Suprapubic skin (tissue), 4 donors: Measurements from ENCODE around the gene ANKRD12. TPM values are rescaled to one million over a fixed set of nuclear protein-coding genes. Genes with fewer than 3 reads are reported as not detected.

Experiments used
- DNase-seq, 2 donors: peaks; one replicate each; pipeline ENCODE4 v3.0.0-alpha.2; 2019; ENCODE audit warnings: low spot score in 2 of 2
- H3K27ac ChIP-seq: fragments of 200-600 bp; sonication (generic); one replicate; pipeline ENCODE4 v1.5.1; 2019
- H3K27me3 ChIP-seq: fragments of 200-600 bp; sonication (generic); one replicate; pipeline ENCODE4 v1.5.1; 2019
- H3K36me3 ChIP-seq: fragments of 200-600 bp; sonication (generic); one replicate; pipeline ENCODE4 v1.5.1; 2019
- H3K4me1 ChIP-seq: fragments of 200-600 bp; sonication (generic); one replicate; pipeline ENCODE4 v1.5.1; 2019
- H3K4me3 ChIP-seq: fragments of 200-600 bp; sonication (generic); one replicate; pipeline ENCODE4 v1.5.1; 2019; ENCODE audit warnings: mild to moderate bottlenecking
- H3K9me3 ChIP-seq: fragments of 200-600 bp; sonication (generic); one replicate; pipeline ENCODE4 v1.5.1; 2019
- EP300 ChIP-seq: sonication (generic); formaldehyde crosslinking; IDR thresholded peaks from one replicate; pipeline ENCODE4 v1.6.1; 2017; ENCODE audit warnings: antibody characterized with exemption
- POLR2A ChIP-seq, 2 donors: fragments of 450-650 bp; IDR thresholded peaks; one replicate each; pipeline ENCODE4 v1.6.1; 2017; ENCODE audit warnings: antibody characterized with exemption in 2 of 2, mild to moderate bottlenecking in 2 of 2, moderate library complexity in 2 of 2
- POLR2AphosphoS5 ChIP-seq, 3 donors: sonication (generic); formaldehyde crosslinking; IDR thresholded peaks; one replicate each; pipeline ENCODE4 v1.6.1; 2017; ENCODE audit warnings: antibody characterized with exemption in 3 of 3
- WGBS: methylation state at CpG from one replicate; pipeline ENCODE4 v1.1.5; 2018; 5-methylcytosine and 5-hydroxymethylcytosine counted together
- total RNA-seq, 4 donors: library from RNA; depleted of rRNA; stranded (reverse); fragments of >200 nt; gene quantifications; one replicate each; pipeline ENCODE4 v1.1.0, GENCODE V29; 2016
- TF ChIP-seq, protein P1 (sequence below), 2 donors: fragments of 200-600 bp in 1 of 2; fragments of 450-650 bp in 1 of 2; sonication (generic) in 1 of 2; IDR thresholded peaks; one replicate each; pipeline ENCODE4 v1.5.1; 2016 to 2019; ENCODE audit warnings: antibody characterized with exemption in 2 of 2, mild to moderate bottlenecking in 1 of 2, moderate library complexity in 1 of 2

ANKRD12 gene
- total RNA-seq, 4 donors from 2014 or later: 41.0 to 107 (median 60.8) TPM

DNA sequence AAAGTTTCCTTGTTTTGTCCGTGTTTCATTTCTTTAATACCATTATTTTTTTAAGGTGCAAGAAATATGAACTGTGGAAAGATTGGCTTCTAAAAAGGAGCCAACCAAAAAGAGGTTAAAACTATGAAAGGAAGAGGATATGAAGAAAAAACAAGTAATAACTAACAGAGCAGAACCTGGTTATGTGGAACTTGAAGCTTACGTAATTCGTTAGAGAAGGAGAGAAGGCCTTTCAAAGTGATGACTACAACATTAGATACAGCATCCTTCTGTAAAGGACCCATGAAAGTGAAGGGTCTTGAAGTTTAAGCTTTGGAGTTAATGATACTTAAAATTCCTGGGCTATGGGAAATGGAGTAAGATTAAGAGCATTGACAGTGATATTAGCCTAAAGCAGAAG lies 84.5 kb downstream of the ANKRD12 start:
- Histone ChIP-seq H3K9me3 (no peaks in the 10 kb centered on the region), H3K4me1 (no peaks in the 10 kb centered on the region), H3K36me3 (peaks cover 67% of the 10 kb centered on the region), H3K27me3 (no peaks in the 10 kb centered on the region), H3K27ac (no peak overlapping the region), H3K4me3 (no peak overlapping the region)
- DNase-seq: no peak
- 89% methylated on average over 3 of the region's 3 CpGs for WGBS
- TF ChIP-seq POLR2A (IDR thresholded peaks at IDR 0.05): no peak

DNA sequence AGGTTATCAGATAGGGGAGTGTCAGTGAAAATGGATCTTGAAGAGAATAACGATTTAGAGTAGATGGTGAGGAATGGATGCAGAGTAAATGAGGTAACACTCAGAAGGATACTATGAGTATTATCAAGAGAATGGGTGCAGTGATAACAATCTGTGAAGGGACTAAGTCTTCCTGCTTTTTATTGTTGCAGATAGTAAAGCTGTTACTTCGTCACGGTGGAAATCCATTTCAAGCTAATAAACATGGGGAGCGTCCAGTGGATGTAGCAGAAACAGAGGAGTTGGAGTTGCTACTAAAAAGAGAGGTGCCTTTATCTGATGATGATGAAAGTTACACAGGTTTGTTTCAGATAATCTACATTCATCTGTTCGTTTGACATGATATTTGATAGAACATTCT lies 85.1 kb downstream of the ANKRD12 start:
- H3K36me3 ChIP-seq: peaks cover 71% of the 10 kb centered on the region

DNA sequence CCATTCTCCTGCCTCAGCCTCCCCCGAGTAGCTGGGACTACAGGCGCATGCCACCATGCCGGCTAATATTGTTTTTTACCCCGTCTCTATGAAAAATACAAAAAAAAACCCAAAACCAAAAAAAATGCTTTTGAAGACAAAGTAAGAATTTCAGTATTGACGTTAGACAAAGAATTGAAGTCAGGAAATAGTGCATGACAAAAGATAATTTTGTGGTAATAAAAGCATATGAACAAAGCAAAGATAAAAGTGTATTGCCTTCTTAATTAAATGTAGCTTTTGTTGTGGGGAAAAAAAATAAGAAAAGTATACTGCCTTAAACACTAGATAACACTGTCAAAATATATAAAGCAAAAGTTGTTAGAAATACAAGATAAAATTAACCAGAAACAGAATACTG lies 86.8 kb downstream of the ANKRD12 start:
- no peak for DNase-seq
- Histone ChIP-seq H3K27me3 (no peaks in the 10 kb centered on the region), H3K27ac (no peak overlapping the region), H3K4me3 (no peak overlapping the region), H3K4me1 (no peaks in the 10 kb centered on the region), H3K36me3 (peaks cover 66% of the 10 kb centered on the region), H3K9me3 (no peaks in the 10 kb centered on the region)
- TF ChIP-seq EP300 (no peak), POLR2A (IDR thresholded peaks at IDR 0.05) (no peak), POLR2AphosphoS5 (IDR thresholded peaks at IDR 0.05) (no peak)
- TF ChIP-seq, protein P1, sequence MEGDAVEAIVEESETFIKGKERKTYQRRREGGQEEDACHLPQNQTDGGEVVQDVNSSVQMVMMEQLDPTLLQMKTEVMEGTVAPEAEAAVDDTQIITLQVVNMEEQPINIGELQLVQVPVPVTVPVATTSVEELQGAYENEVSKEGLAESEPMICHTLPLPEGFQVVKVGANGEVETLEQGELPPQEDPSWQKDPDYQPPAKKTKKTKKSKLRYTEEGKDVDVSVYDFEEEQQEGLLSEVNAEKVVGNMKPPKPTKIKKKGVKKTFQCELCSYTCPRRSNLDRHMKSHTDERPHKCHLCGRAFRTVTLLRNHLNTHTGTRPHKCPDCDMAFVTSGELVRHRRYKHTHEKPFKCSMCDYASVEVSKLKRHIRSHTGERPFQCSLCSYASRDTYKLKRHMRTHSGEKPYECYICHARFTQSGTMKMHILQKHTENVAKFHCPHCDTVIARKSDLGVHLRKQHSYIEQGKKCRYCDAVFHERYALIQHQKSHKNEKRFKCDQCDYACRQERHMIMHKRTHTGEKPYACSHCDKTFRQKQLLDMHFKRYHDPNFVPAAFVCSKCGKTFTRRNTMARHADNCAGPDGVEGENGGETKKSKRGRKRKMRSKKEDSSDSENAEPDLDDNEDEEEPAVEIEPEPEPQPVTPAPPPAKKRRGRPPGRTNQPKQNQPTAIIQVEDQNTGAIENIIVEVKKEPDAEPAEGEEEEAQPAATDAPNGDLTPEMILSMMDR (IDR thresholded peaks at IDR 0.05): no peak
- WGBS: 93% methylated on average over 5 of the region's 5 CpGs

More for the DNA sequence above, 85.1 kb downstream of the ANKRD12 start:
- WGBS: 87% methylated on average over 5 of the region's 5 CpGs
- no peak for DNase-seq
- Histone ChIP-seq H3K9me3 (no peaks in the 10 kb centered on the region), H3K4me3 (no peak overlapping the region), H3K27ac (no peak overlapping the region), H3K4me1 (no peaks in the 10 kb centered on the region), H3K27me3 (no peaks in the 10 kb centered on the region)
- TF ChIP-seq, protein P1 (IDR thresholded peaks at IDR 0.05): no peak
- no peak for TF ChIP-seq POLR2A (IDR thresholded peaks at IDR 0.05)
- no peak for TF ChIP-seq EP300
- TF ChIP-seq POLR2AphosphoS5 (IDR thresholded peaks at IDR 0.05): no peak

DNA sequence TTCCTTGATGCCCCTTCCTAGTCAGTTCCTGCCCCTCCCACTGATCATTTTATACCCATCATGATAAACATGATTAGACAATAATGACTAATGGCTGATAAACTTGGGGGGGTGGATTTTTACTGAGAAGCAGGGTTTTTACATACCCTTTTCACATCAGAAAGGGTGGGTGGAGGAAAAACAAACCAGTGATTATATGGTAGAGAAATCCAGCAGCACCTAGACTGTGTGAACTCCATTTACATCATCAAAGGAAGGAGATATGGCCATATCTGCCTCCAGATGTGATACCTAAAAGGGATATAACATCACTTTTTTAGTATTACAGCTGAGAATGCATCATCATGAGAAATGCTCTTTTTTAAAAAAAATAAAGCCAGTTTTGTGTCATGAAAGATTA lies 89.9 kb downstream of the ANKRD12 start:
- H3K27me3 ChIP-seq: no peaks in the 10 kb centered on the region
- H3K9me3 ChIP-seq: peaks cover 8% of the 10 kb centered on the region
- H3K4me3 ChIP-seq: no peak overlapping the region
- no peak for DNase-seq
- no peak for TF ChIP-seq EP300
- TF ChIP-seq, protein P1 (IDR thresholded peaks at IDR 0.05): no peak
- TF ChIP-seq POLR2A (IDR thresholded peaks at IDR 0.05): no peak
- no peak for TF ChIP-seq POLR2AphosphoS5 (IDR thresholded peaks at IDR 0.05)
- H3K27ac ChIP-seq: no peak overlapping the region
- no peaks in the 10 kb centered on the region for H3K4me1 ChIP-seq
- H3K36me3 ChIP-seq: peaks cover 66% of the 10 kb centered on the region

DNA sequence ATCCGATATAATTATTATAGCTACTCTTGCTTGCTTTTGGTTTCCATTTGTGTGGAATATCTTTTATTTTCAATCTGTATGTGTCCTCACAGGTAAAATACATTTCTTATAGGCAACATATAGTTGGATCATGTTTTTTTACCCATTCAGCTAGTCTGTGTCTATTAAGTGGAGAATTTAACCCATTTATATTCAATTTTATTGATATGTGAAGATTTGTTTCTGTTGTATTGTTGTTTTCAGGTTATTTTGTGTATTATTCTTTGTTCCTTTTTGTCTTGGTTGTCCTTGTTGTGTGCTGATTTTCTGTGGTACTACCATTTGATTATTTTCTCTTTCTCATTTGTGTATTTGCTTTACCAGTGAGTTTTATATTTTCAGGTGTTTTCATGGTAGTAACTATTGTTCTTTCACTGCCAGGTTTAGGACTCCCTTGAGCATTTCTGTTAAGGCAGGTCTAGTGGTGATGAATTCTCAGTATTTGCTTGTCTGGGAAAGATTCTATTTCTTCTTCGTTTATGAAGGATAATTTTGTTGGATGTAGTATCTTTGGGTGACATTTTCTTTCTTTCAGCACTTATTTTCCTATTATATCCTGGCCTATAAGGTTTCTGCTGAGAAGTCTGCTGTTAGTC lies 95.4 kb downstream of the ANKRD12 start:
- Histone ChIP-seq H3K27me3 (no peaks in the 10 kb centered on the region), H3K9me3 (peaks cover 23% of the 10 kb centered on the region), H3K27ac (no peak overlapping the region), H3K4me1 (no peaks in the 10 kb centered on the region), H3K36me3 (peaks cover 51% of the 10 kb centered on the region), H3K4me3 (no peak overlapping the region)
- DNase-seq: no peak
- 99% methylated on average over 2 of the region's 2 CpGs for WGBS
- TF ChIP-seq POLR2AphosphoS5 (IDR thresholded peaks at IDR 0.05) (no peak), POLR2A (IDR thresholded peaks at IDR 0.05) (no peak), EP300 (no peak)
- TF ChIP-seq, protein P1 (IDR thresholded peaks at IDR 0.05): no peak

DNA sequence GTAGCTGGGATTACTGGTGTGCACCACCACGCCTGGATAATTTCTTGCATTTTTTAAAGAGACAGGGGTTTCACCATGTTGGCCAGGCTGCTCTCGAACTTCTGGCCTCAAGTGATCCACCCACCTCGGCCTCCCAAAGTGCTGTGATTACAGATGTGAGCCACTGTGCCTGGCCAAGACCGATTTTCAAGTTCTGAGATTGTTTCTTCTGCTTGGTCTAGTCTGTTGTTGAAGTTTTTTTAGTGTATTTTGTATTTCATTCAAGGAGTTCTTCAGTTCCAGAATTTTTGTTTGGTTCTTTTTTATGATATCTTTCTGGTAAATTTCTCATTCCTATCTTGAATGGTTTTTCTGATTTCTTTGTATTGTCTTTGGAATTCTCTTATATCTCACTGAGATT lies 96.4 kb downstream of the ANKRD12 start:
- 97% methylated on average over 4 of the region's 4 CpGs for WGBS
- H3K4me3 ChIP-seq: no peak overlapping the region
- no peaks in the 10 kb centered on the region for H3K4me1 ChIP-seq
- H3K9me3 ChIP-seq: peaks cover 23% of the 10 kb centered on the region
- H3K27ac ChIP-seq: no peak overlapping the region
- H3K36me3 ChIP-seq: peaks cover 53% of the 10 kb centered on the region
- DNase-seq: no peak
- H3K27me3 ChIP-seq: no peaks in the 10 kb centered on the region
- no peak for TF ChIP-seq EP300
- TF ChIP-seq, protein P1 (IDR thresholded peaks at IDR 0.05): no peak
